ENCODE results near the gene TMEM207. TPM values are rescaled to one million over a fixed set of nuclear protein-coding genes. Genes with fewer than 3 reads are reported as not detected.

The TMEM207 gene
- total RNA-seq, 1 donor from 2014 or later: not detected

GRCh38 chr3:190426806-190427507, 22.7 kb downstream of the TMEM207 start:
- Histone ChIP-seq H3K4me2 (no peak overlapping the region), H4K20me1 (ENCODE audit: low read depth) (no peaks in the 10 kb centered on the region), H3K9ac (no peak overlapping the region), H3K4me1 (no peaks in the 10 kb centered on the region), H3F3A (ENCODE audit: low read depth) (no peaks in the 10 kb centered on the region), H3K4me3 (no peak overlapping the region), H3K79me2 (ENCODE audit: low read depth) (no peaks in the 10 kb centered on the region), H3K27ac (no peak overlapping the region), H2AFZ (replicated peaks) (no peak overlapping the region), H3K9me3 (ENCODE audit: low read depth) (no peaks in the 10 kb centered on the region), H3K36me3 (no peaks in the 10 kb centered on the region), H3K27me3 (no peaks in the 10 kb centered on the region)
- no peaks in the 10 kb centered on the region for H3K9me3 Mint-ChIP-seq
- no peaks in the 10 kb centered on the region for H3K4me1 Mint-ChIP-seq
- H3K36me3 Mint-ChIP-seq: no peaks in the 10 kb centered on the region
- H3K4me3 Mint-ChIP-seq: no peak overlapping the region
- no peak overlapping the region for H3K27ac Mint-ChIP-seq
- peaks cover 3% of the 10 kb centered on the region for H3K27me3 Mint-ChIP-seq (ENCODE audit: insufficient read depth, low read depth)
- TF ChIP-seq CTCF (IDR thresholded peaks at IDR 0.05) (no peak), EZH2phosphoT487 (IDR thresholded peaks at IDR 0.05) (no peak), EZH2 (IDR thresholded peaks at IDR 0.05) (no peak)
- DNase-seq (ENCODE audit: low spot score): no peak

GRCh38 chr3:190425833-190426232, 23.9 kb downstream of the TMEM207 start:
- Histone ChIP-seq H3K36me3 (no peaks in the 10 kb centered on the region), H4K20me1 (ENCODE audit: low read depth) (no peaks in the 10 kb centered on the region), H3K27me3 (no peaks in the 10 kb centered on the region), H3K9ac (no peak overlapping the region), H2AFZ (replicated peaks) (no peak overlapping the region), H3K4me2 (no peak overlapping the region), H3K27ac (no peak overlapping the region), H3K4me1 (no peaks in the 10 kb centered on the region), H3K79me2 (ENCODE audit: low read depth) (no peaks in the 10 kb centered on the region), H3K4me3 (no peak overlapping the region), H3F3A (ENCODE audit: low read depth) (no peaks in the 10 kb centered on the region), H3K9me3 (ENCODE audit: low read depth) (no peaks in the 10 kb centered on the region)
- no peaks in the 10 kb centered on the region for H3K9me3 Mint-ChIP-seq
- no peak overlapping the region for H3K4me3 Mint-ChIP-seq
- peaks cover 3% of the 10 kb centered on the region for H3K27me3 Mint-ChIP-seq (ENCODE audit: insufficient read depth, low read depth)
- no peaks in the 10 kb centered on the region for H3K36me3 Mint-ChIP-seq
- no peak for TF ChIP-seq CTCF (IDR thresholded peaks at IDR 0.05)
- TF ChIP-seq EZH2phosphoT487 (IDR thresholded peaks at IDR 0.05): no peak
- TF ChIP-seq EZH2 (IDR thresholded peaks at IDR 0.05): no peak
- DNase-seq (ENCODE audit: low spot score): no peak
- H3K4me1 Mint-ChIP-seq: no peaks in the 10 kb centered on the region
- no peak overlapping the region for H3K27ac Mint-ChIP-seq

- Histone ChIP-seq H3K4me1 (no peaks in the 10 kb centered on the region), H3K27me3 (no peaks in the 10 kb centered on the region), H4K20me1 (ENCODE audit: low read depth) (no peaks in the 10 kb centered on the region), H3K9me3 (ENCODE audit: low read depth) (no peaks in the 10 kb centered on the region), H3K4me2 (no peak overlapping the region), H3K79me2 (ENCODE audit: low read depth) (no peaks in the 10 kb centered on the region), H3K4me3 (no peak overlapping the region), H2AFZ (replicated peaks) (no peak overlapping the region), H3K27ac (no peak overlapping the region), H3K9ac (no peak overlapping the region), H3K36me3 (no peaks in the 10 kb centered on the region), H3F3A (ENCODE audit: low read depth) (no peaks in the 10 kb centered on the region)
- peak; percentile 73 for DNase-seq (ENCODE audit: low spot score)
- TF ChIP-seq CTCF (IDR thresholded peaks at IDR 0.05) (peak; percentile 76), EZH2 (IDR thresholded peaks at IDR 0.05) (no peak), EZH2phosphoT487 (IDR thresholded peaks at IDR 0.05) (no peak)
- Mint-ChIP-seq H3K27ac (peak overlapping the region; percentile 43), H3K4me3 (no peak overlapping the region), H3K36me3 (no peaks in the 10 kb centered on the region), H3K9me3 (no peaks in the 10 kb centered on the region), H3K4me1 (no peaks in the 10 kb centered on the region), H3K27me3 (ENCODE audit: insufficient read depth, low read depth) (peaks cover 6% of the 10 kb centered on the region)
Observed at GRCh38 chr3:190424478-190425439, 24.9 kb downstream of the TMEM207 start.

Data from neural progenitor cell (in vitro differentiated cells).